Mesendoderm (in vitro differentiated cells): ENCODE measurements around the gene TRAF7.

ENCODE experiments used
- DNase-seq: peaks from one replicate; pipeline ENCODE4 v3.0.0; 2013
- H2AK5ac ChIP-seq: 2 replicates; pipeline ENCODE4 v1.6.1; 2013; ENCODE audit warnings: low read length, inconsistent platforms
- H2BK120ac ChIP-seq: 2 replicates; pipeline ENCODE4 v1.6.1; 2013; ENCODE audit warnings: low read depth, mild to moderate bottlenecking, low read length, moderate library complexity, mixed read lengths
- H2BK15ac ChIP-seq: replicated peaks from 2 replicates; pipeline ENCODE4 v1.6.1; 2013; ENCODE audit warnings: low read depth, mild to moderate bottlenecking, moderate library complexity
- H2BK5ac ChIP-seq: 2 replicates; pipeline ENCODE4 v1.6.1; 2013; ENCODE audit warnings: low read length, inconsistent platforms
- H3K18ac ChIP-seq: 2 replicates; pipeline ENCODE4 v1.6.1; 2013; ENCODE audit warnings: mild to moderate bottlenecking, low read length, mixed read lengths
- H3K23ac ChIP-seq: one replicate; pipeline ENCODE4 v1.6.1; 2013; ENCODE audit warnings: low read length
- H3K27ac ChIP-seq: 2 replicates; pipeline ENCODE4 v1.5.1; 2013; ENCODE audit warnings: low read depth, mild to moderate bottlenecking, inconsistent platforms, low read length, moderate library complexity
- H3K27me3 ChIP-seq: 2 replicates; pipeline ENCODE4 v1.6.1; 2013; ENCODE audit warnings: low read length, control low read depth, mild to moderate bottlenecking, inconsistent platforms; ENCODE audit not compliant: insufficient read depth, poor library complexity
- H3K36me3 ChIP-seq: 2 replicates; pipeline ENCODE4 v1.6.1; 2013; ENCODE audit warnings: low read length, inconsistent platforms; ENCODE audit not compliant: control insufficient read depth, insufficient read depth
- H3K4ac ChIP-seq: one replicate; pipeline ENCODE4 v1.6.1; 2013; ENCODE audit warnings: low read depth, mild to moderate bottlenecking, low read length, moderate library complexity
- H3K4me1 ChIP-seq: 2 replicates; pipeline ENCODE4 v1.6.1; 2013; ENCODE audit warnings: low read depth, low read length, inconsistent platforms; ENCODE audit not compliant: control insufficient read depth
- H3K4me2 ChIP-seq: 2 replicates; pipeline ENCODE4 v1.6.1; 2013; ENCODE audit warnings: low read length
- H3K4me3 ChIP-seq: 2 replicates; pipeline ENCODE4 v1.5.1; 2013; ENCODE audit warnings: mild to moderate bottlenecking, low read length
- H3K56ac ChIP-seq: one replicate; pipeline ENCODE4 v1.6.1; 2013; ENCODE audit warnings: low read length
- H3K79me1 ChIP-seq: 2 replicates; pipeline ENCODE4 v1.6.1; 2013; ENCODE audit warnings: low read length, inconsistent platforms
- H3K79me2 ChIP-seq: 2 replicates; pipeline ENCODE4 v1.6.1; 2013; ENCODE audit warnings: mild to moderate bottlenecking, low read length; ENCODE audit not compliant: control insufficient read depth, insufficient read depth
- H3K9ac ChIP-seq: 2 replicates; pipeline ENCODE4 v1.6.1; 2013; ENCODE audit warnings: low read length, inconsistent platforms
- H4K5ac ChIP-seq: one replicate; pipeline ENCODE4 v1.6.1; 2013; ENCODE audit warnings: low read length
- H4K8ac ChIP-seq: one replicate; pipeline ENCODE4 v1.6.1; 2013; ENCODE audit warnings: low read depth, mild to moderate bottlenecking, control low read depth, low read length, moderate library complexity
- WGBS: extraction: QIAGEN DNeasy Blood & Tissue Kit; methylation state at CpG from one replicate; pipeline ENCODE4 v1.1.7; 2013; ENCODE audit warnings: low lambda C conversion rate, missing lambda C conversion rate; ENCODE audit not compliant: insufficient coverage; ENCODE audit errors: extremely low coverage; 5-methylcytosine and 5-hydroxymethylcytosine counted together

TRAF7 gene

DNA sequence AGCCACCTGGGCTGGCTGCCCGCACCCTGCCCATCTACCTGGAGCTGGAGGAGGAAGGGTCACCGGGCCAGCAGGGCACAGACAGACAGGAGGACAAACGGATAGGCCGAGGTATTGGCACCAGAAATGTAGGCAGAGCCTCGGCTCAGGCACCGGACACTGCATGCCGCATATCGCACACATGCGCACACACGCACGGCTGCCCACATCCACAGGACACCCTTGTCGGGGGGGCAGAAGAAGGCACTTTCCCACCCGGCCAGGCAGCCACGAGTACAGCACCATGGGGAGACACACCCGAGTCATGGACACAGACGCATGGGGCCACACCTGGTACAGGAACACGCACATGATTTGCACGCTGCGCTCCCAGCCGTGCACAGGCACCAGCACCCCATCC is 26.4 kb downstream of the TRAF7 start:
- DNase-seq: no peak
- WGBS: no CpG with 5 or more reads among the region's 20 CpGs
- Histone ChIP-seq H2BK5ac (no peak overlapping the region), H3K4me1 (no peaks in the 10 kb centered on the region), H3K18ac (no peak overlapping the region), H3K4me3 (no peak overlapping the region), H3K79me1 (no peaks in the 10 kb centered on the region), H3K9ac (no peak overlapping the region), H4K8ac (no peak overlapping the region), H3K36me3 (peaks cover 2% of the 10 kb centered on the region), H3K4ac (no peak overlapping the region), H3K23ac (no peak overlapping the region), H3K27ac (no peak overlapping the region), H2BK15ac (no peak overlapping the region), H3K79me2 (no peaks in the 10 kb centered on the region), H3K56ac (no peak overlapping the region), H3K4me2 (no peak overlapping the region), H3K27me3 (no peaks in the 10 kb centered on the region), H4K5ac (no peak overlapping the region), H2AK5ac (no peak overlapping the region), H2BK120ac (no peak overlapping the region)

DNA sequence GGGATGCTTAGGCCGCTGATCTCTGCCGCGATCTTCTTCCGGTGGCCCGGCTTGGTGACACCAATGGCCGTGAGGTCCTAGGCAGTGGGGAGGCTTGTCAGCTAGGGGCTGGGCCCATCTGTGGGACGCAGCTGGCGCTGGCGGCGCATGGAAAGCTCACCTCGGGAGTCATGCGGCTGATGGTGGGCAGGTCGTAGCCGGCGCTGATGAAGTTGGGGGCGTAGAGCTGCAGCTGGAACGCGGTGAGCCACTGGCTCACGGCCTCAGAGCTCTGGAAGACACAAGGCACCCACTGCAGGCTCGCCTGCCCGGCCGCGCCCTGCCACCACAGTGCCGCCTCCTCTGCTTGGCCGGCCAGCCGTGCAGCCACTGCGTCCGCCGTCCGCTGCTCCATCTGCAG is 28.1 kb downstream of the TRAF7 start:
- no CpG with 5 or more reads among the region's 30 CpGs for WGBS
- H3K4me2 ChIP-seq: no peak overlapping the region
- H4K5ac ChIP-seq: no peak overlapping the region
- H2AK5ac ChIP-seq: no peak overlapping the region
- H4K8ac ChIP-seq: no peak overlapping the region
- H3K23ac ChIP-seq: no peak overlapping the region
- H3K9ac ChIP-seq: no peak overlapping the region
- no peak overlapping the region for H2BK5ac ChIP-seq
- H3K4me1 ChIP-seq: no peaks in the 10 kb centered on the region
- no peaks in the 10 kb centered on the region for H3K79me2 ChIP-seq
- H3K36me3 ChIP-seq: no peaks in the 10 kb centered on the region
- no peak for DNase-seq
- no peak overlapping the region for H3K4ac ChIP-seq
- H3K4me3 ChIP-seq: no peak overlapping the region
- no peak overlapping the region for H3K27ac ChIP-seq
- no peaks in the 10 kb centered on the region for H3K79me1 ChIP-seq
- no peaks in the 10 kb centered on the region for H3K27me3 ChIP-seq
- H3K18ac ChIP-seq: no peak overlapping the region
- H2BK15ac ChIP-seq: no peak overlapping the region
- H2BK120ac ChIP-seq: no peak overlapping the region
- H3K56ac ChIP-seq: no peak overlapping the region

DNA sequence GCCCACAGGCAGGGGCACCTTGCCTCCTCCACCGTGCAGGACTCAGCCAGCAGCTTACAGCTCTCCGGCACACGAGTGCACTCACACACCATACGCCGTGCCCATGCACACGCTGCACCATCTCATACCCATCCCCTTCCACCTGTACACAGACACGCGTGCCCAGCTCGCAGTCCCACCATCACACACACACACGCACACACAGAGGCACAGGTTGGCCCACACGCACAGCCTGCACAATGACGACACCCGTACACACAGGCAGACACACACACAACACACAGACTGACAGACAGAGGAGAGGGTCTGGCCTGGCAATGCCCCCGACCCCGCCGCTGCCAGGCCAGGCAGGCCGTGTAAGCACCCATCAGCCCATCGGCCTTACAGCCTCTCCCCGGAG is 28.8 kb downstream of the TRAF7 start:
- no CpG with 5 or more reads among the region's 19 CpGs for WGBS
- no peak overlapping the region for H3K4me3 ChIP-seq

DNA sequence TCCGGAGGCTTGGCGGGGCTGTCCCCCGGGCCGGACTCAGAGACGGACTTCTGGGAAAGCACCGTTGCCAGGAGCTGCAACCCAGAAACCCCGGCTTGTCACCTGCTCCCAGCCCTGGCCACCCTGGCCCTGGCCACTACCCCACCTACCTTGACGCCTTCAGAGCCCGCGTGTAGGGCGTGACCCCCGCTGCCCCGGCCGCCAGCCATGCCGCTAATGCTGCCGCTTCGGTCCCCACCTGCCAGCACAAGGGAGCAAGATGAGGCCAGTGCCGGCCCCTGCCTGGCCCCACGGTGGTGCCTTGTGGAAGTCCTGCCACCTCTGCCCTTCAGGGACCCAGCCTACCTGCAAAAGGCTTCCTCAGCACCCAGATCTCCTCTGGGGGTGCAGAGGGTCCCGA is 29.4 kb downstream of the TRAF7 start:
- WGBS: no CpG with 5 or more reads among the region's 20 CpGs
- no peaks in the 10 kb centered on the region for H3K79me2 ChIP-seq

More for the DNA sequence above, 28.8 kb downstream of the TRAF7 start:
- no peaks in the 10 kb centered on the region for H3K36me3 ChIP-seq
- no peak overlapping the region for H2BK5ac ChIP-seq
- H3K18ac ChIP-seq: no peak overlapping the region
- H3K4me1 ChIP-seq: no peaks in the 10 kb centered on the region
- DNase-seq: no peak
- no peak overlapping the region for H3K9ac ChIP-seq
- H3K23ac ChIP-seq: no peak overlapping the region
- no peaks in the 10 kb centered on the region for H3K79me2 ChIP-seq
- no peak overlapping the region for H3K4ac ChIP-seq
- no peak overlapping the region for H2BK120ac ChIP-seq
- H3K79me1 ChIP-seq: no peaks in the 10 kb centered on the region
- H2BK15ac ChIP-seq: no peak overlapping the region
- H3K27me3 ChIP-seq: no peaks in the 10 kb centered on the region
- H2AK5ac ChIP-seq: no peak overlapping the region
- H3K4me2 ChIP-seq: no peak overlapping the region
- H3K56ac ChIP-seq: no peak overlapping the region
- H4K5ac ChIP-seq: no peak overlapping the region
- no peak overlapping the region for H3K27ac ChIP-seq
- no peak overlapping the region for H4K8ac ChIP-seq

DNA sequence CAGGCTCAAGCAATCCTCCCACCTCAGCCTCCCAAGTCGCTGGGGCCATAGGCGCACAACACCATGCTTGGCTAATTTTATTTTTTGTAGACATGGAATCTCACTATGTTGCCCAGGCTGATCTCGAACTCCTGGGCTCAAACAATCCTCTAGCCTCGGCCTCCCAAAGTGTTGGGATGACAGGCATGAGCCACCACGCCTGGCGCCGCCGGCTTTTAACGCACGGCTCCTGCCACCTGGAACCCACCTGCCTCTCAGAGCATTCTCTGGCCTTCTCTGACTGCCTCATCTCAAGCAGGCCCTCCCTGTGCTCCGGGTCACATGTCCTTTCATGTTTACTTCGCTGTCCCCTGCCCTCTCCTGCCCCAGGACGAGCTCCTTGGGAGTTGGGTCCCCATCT is 30.5 kb downstream of the TRAF7 start:
- Histone ChIP-seq H3K56ac (no peak overlapping the region), H3K27me3 (no peaks in the 10 kb centered on the region), H3K4me3 (no peak overlapping the region), H2BK5ac (no peak overlapping the region), H2AK5ac (no peak overlapping the region), H3K79me1 (no peaks in the 10 kb centered on the region), H2BK15ac (no peak overlapping the region), H3K79me2 (no peaks in the 10 kb centered on the region), H2BK120ac (no peak overlapping the region), H3K4ac (no peak overlapping the region), H3K23ac (no peak overlapping the region), H3K36me3 (no peaks in the 10 kb centered on the region), H3K9ac (no peak overlapping the region), H4K8ac (no peak overlapping the region), H3K4me2 (no peak overlapping the region), H3K27ac (no peak overlapping the region), H3K4me1 (no peaks in the 10 kb centered on the region), H4K5ac (no peak overlapping the region), H3K18ac (no peak overlapping the region)
- no CpG with 5 or more reads among the region's 13 CpGs for WGBS
- no peak for DNase-seq

More for the DNA sequence above, 29.4 kb downstream of the TRAF7 start:
- Histone ChIP-seq H3K79me1 (no peaks in the 10 kb centered on the region), H4K5ac (no peak overlapping the region), H2BK15ac (no peak overlapping the region), H2BK120ac (no peak overlapping the region), H3K56ac (no peak overlapping the region), H2BK5ac (no peak overlapping the region), H3K27ac (no peak overlapping the region), H3K23ac (no peak overlapping the region), H3K36me3 (no peaks in the 10 kb centered on the region), H3K18ac (no peak overlapping the region), H3K4me2 (no peak overlapping the region), H3K4me1 (no peaks in the 10 kb centered on the region), H3K4me3 (no peak overlapping the region), H3K4ac (no peak overlapping the region), H3K27me3 (no peaks in the 10 kb centered on the region), H2AK5ac (no peak overlapping the region), H3K9ac (no peak overlapping the region), H4K8ac (no peak overlapping the region)
- no peak for DNase-seq

DNA sequence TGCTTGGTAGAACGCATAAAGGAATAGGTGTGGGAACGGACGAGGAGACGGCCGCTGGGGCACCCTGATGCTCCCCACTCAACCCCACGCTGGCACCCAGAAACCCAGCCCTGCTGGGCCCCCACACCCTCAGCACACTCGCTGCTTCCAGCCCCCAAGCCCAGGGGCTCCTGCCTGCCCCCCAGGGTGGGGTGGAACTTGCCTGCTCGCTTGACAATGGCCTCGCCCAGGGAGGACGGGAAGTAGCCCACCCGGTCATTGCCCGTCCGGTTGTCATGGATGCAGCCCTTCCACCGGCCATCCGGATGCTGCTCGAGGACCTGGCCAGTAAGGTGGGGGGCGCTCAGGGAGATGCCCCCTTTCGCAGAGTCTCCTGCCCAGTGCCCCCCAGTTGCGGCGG is 30.9 kb downstream of the TRAF7 start:
- Histone ChIP-seq H3K18ac (no peak overlapping the region), H3K4me2 (no peak overlapping the region)
- WGBS: no CpG with 5 or more reads among the region's 20 CpGs

More for the DNA sequence above, 30.9 kb downstream of the TRAF7 start:
- no peak overlapping the region for H3K56ac ChIP-seq
- H3K23ac ChIP-seq: no peak overlapping the region
- H3K9ac ChIP-seq: no peak overlapping the region
- H3K4me1 ChIP-seq: no peaks in the 10 kb centered on the region
- H3K27ac ChIP-seq: no peak overlapping the region
- no peak overlapping the region for H3K4ac ChIP-seq
- H4K8ac ChIP-seq: no peak overlapping the region
- no peak overlapping the region for H4K5ac ChIP-seq
- DNase-seq: no peak
- no peak overlapping the region for H2BK120ac ChIP-seq
- no peak overlapping the region for H2AK5ac ChIP-seq
- H3K27me3 ChIP-seq: no peaks in the 10 kb centered on the region
- H3K4me3 ChIP-seq: no peak overlapping the region
- H2BK15ac ChIP-seq: no peak overlapping the region
- H2BK5ac ChIP-seq: no peak overlapping the region
- H3K79me2 ChIP-seq: no peaks in the 10 kb centered on the region
- H3K79me1 ChIP-seq: no peaks in the 10 kb centered on the region
- no peaks in the 10 kb centered on the region for H3K36me3 ChIP-seq
